Purkinje cell (primary cell): ENCODE data around the gene SLC2A10. TPM values are rescaled to one million over a fixed set of nuclear protein-coding genes. Genes with fewer than 3 reads are reported as not detected.

ENCODE experiments used
- polyA plus RNA-seq: library from polyadenylated mRNA; unstranded; fragments of >200 nt; fragmentation: Nextera tagmentation; gene quantifications from 2 replicates; pipeline ENCODE4 v1.2.1, GENCODE V29; 2014

SLC2A10 gene
- polyA plus RNA-seq = 0.28 TPM in 1 of 2 replicates, not detected in the other

GRCh38 chr20:46709459-46710152, at the start of gene SLC2A10:
Gene SLC2A10, plus strand, starts transcription at chr20:46709649. Its CDS starts 88 bp downstream, at chr20:46709737.

GRCh38 chr20:46689082-46689753, 20.2 kb upstream of the SLC2A10 start, which contains the start of gene TP53RK:
Gene TP53RK, minus strand, starts transcription at chr20:46689444. Its CDS starts 30 bp downstream, at chr20:46689414.

Other genes with a start within 250 kb of the SLC2A10 start
- 10.5 and 13.3 TPM in 2 replicates for gene ZNF334, start 196.1 kb upstream of the SLC2A10 start, polyA plus RNA-seq
- gene OCSTAMP, start 159.0 kb upstream of the SLC2A10 start, polyA plus RNA-seq = not detected in 2 replicates
- gene SLC13A3, start 58.2 kb upstream of the SLC2A10 start, polyA plus RNA-seq = 0.78 and 2.6 TPM in 2 replicates
- gene TP53RK, start 20.2 kb upstream of the SLC2A10 start, polyA plus RNA-seq = 2.9 and 4.9 TPM in 2 replicates
- 2.0 TPM in 1 of 2 replicates, not detected in the other for gene EYA2, start 185.2 kb downstream of the SLC2A10 start, polyA plus RNA-seq